GM21619 (cell line): ENCODE measurements around the gene BMERB1.
"Not testable (repeated sequence)": the region's sequence is repeated elsewhere in the genome, so short reads cannot be mapped to it uniquely, and the experiment has no call there.

Experiments
- ATAC-seq: cut with Tn5 transposase; IDR thresholded peaks from one replicate; pipeline ENCODE4 v1.9.1; 2021; ENCODE audit not compliant: unreplicated experiment

BMERB1 gene

GRCh38 chr16:15607221-15607699, 172.9 kb downstream of the BMERB1 start:
- ATAC-seq = not testable (repeated sequence)

DNA sequence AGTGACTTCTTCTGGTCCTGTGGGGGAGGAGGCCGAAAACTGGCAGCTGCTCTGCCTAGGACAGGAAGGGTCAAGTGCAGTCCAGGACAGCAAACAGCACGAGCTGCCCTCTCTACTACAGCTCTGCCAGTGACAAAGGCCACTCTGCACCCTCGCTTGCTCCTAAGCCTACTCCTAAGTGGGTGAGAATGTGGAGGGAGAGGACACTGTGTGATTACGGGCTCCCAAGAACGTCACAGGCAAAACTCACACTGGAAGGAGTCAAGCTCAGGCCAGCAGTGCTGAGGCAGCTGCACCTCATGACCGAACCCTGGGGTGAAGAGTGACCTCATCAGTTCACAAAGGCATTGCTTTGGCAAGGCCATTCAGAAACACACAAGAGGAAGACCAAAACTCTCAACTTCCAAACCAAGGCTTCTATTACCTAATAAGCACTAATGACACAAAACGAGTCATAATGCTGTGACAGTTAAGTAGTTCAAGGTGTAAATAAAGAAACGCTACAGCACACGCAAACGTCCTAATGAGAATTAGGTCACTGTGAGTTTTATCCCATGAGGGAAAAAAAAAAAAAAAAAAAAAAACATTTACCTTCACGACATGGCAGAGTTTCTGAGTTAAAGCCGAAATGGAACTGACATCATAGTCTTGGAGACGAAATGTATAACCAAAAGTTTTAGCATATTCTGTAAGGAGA, 173.5 kb downstream of the BMERB1 start:
- ATAC-seq = no peak

GRCh38 chr16:15608398-15609285, 174.3 kb downstream of the BMERB1 start:
- ATAC-seq = no peak

GRCh38 chr16:15609286-15609649, 174.9 kb downstream of the BMERB1 start:
- no peak for ATAC-seq

DNA sequence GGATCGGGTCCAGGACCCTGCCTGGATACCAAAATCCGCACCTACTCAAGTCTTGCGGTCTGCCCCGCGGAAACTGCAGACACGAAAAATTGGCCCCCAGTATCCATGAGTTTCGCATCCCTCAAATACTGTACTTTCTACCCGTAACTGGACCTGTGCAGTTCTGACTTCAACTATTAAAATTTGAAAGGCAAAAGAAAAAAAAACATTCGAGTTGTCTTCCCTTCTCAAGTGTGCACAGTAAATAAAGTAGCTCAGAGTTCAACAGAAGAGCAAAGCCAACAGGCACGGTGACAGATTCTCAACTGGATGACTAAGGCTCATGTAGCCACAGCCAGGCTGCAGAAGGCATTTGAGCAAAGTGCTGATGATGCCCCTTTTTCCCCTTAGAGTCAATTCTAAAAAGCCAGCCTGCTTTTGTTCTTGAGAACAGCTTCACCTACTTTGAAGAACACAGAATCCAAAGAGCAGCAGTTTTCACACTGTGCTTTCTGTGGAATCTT, 176.0 kb downstream of the BMERB1 start:
- ATAC-seq = no peak

- ATAC-seq = no peak
These were observed 177.2 kb downstream of the BMERB1 start for GRCh38 chr16:15611610-15612009.

GRCh38 chr16:15613676-15614075, 179.3 kb downstream of the BMERB1 start:
- ATAC-seq = no peak

DNA sequence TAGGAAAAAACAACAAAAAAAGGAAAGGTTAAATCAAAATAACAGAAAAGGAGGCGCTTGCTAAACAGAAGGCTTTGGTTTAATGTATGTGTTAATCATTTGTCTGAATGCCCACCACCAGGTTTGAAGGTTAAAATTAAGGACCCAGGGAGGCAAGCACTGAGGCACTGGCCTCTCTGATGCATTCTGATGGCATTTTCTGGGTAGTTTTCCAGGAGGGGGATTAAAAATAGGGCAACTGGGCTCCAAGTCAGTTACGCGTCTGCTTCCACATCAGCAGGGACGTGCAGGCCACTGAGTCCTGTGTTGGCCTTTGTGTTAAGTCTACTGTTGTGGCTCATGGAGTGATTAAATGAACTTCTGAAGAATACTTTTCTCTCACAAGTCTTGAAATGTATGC, 181.6 kb downstream of the BMERB1 start:
- no peak for ATAC-seq

GRCh38 chr16:15616475-15617165, 182.2 kb downstream of the BMERB1 start:
- no peak for ATAC-seq

GRCh38 chr16:15617901-15618300, 183.5 kb downstream of the BMERB1 start:
- ATAC-seq = no peak

- ATAC-seq = no peak
These were observed 184.0 kb downstream of the BMERB1 start for GRCh38 chr16:15618392-15618791.

GRCh38 chr16:15620611-15621195, 186.3 kb downstream of the BMERB1 start:
- ATAC-seq = no peak

- ATAC-seq = no peak
These were observed 187.1 kb downstream of the BMERB1 start for GRCh38 chr16:15621456-15621855.

GRCh38 chr16:15621889-15622288, 187.5 kb downstream of the BMERB1 start:
- no peak for ATAC-seq

DNA sequence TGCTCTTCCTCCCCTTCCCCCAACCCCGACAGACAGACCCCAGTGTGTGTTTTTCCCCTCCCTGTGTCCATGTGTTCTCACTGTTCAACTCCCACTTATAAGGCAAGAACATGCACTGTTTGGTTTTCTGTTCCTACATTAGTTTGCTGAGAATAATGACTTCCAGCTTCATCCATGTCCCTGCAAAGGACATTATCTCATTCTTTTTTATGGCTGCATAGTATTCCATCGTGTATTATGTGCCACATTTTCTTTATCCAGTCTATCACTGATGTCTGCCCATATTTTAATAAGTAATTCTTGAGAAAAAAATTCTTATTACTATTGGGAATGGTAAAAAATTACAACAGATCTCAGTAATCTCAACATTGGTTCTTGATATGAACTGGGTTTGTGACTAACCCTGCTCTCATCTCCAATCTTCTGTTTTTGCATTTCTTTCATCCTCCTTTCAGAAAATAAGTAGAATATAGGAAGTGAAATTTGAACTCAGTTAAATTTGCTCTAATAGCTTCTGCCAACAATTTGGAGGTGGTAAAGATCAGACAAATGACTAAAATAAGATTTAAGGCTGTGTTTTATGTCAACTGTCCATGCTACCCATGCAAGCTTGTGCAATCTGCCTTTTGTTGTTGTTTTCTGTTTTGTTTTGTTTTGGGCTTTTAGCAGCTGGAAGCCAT, 197.5 kb downstream of the BMERB1 start:
- no peak for ATAC-seq

GRCh38 chr16:15635926-15636325, 201.5 kb downstream of the BMERB1 start:
- ATAC-seq = no peak

DNA sequence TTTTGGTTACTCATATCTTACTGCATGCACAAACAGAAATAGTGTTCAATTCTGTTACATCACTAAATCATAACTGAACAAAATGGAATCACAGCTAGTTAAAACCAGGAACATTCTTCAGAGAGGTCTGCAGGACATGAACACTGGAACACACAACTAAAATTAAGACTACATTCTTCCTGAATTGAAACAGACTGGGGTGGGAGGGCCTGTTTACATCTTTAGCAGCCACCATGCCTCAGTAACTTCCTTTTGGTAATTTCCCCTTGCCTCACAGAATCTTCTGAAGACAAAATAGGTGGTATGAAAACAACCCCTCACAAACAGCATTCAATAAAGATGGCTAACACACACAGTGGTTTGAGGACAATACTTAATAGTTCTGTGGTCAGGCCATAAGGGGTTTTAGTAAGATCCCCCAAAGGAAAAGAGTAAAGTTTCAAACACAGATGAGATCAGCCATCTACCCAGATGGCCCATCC, 202.0 kb downstream of the BMERB1 start:
- ATAC-seq = no peak
